ENCODE results near the gene BSND.

Gene BSND

GRCh38 chr1:55045430-55045829 lies 46.7 kb downstream of the BSND start:
- no peak for DNase-seq (ENCODE audit: low read depth in 2 of 2)

- no peak for DNase-seq (ENCODE audit: low read depth in 2 of 2)
Observed at GRCh38 chr1:55046871-55047270, 48.1 kb downstream of the BSND start.

- no peak for DNase-seq (ENCODE audit: low read depth in 2 of 2)
Observed at GRCh38 chr1:55047611-55048010, 48.9 kb downstream of the BSND start.

GRCh38 chr1:55048453-55049270 lies 49.9 kb downstream of the BSND start:
- DNase-seq (ENCODE audit: low read depth in 2 of 2): no peak

GRCh38 chr1:55049271-55049913 lies 50.7 kb downstream of the BSND start:
- DNase-seq (ENCODE audit: low read depth in 2 of 2): no peak

- no peak for DNase-seq (ENCODE audit: low read depth in 2 of 2)
Observed at GRCh38 chr1:55049914-55050278, 51.2 kb downstream of the BSND start.

- DNase-seq (ENCODE audit: low read depth in 2 of 2): peak in 1 of 2 experiments; percentile 21
Observed at GRCh38 chr1:55050283-55050682, 51.5 kb downstream of the BSND start.

- no peak for DNase-seq (ENCODE audit: low read depth in 2 of 2)
Observed at GRCh38 chr1:55051169-55051568, 52.4 kb downstream of the BSND start.

GRCh38 chr1:55051621-55052020 lies 52.9 kb downstream of the BSND start:
- no peak for DNase-seq (ENCODE audit: low read depth in 2 of 2)

GRCh38 chr1:55052221-55053142 lies 53.7 kb downstream of the BSND start:
- no peak for DNase-seq (ENCODE audit: low read depth in 2 of 2)

GRCh38 chr1:55053265-55053954 lies 54.7 kb downstream of the BSND start:
- DNase-seq (ENCODE audit: low read depth in 2 of 2): no peak

- DNase-seq (ENCODE audit: low read depth in 2 of 2): no peak
Observed at GRCh38 chr1:55054396-55054795, 55.7 kb downstream of the BSND start.

GRCh38 chr1:55055084-55055882 lies 56.5 kb downstream of the BSND start:
- DNase-seq (ENCODE audit: low read depth in 2 of 2): no peak

- no peak for DNase-seq (ENCODE audit: low read depth in 2 of 2)
Observed at GRCh38 chr1:55055951-55056631, 57.4 kb downstream of the BSND start.

- no peak for DNase-seq (ENCODE audit: low read depth in 2 of 2)
Observed at GRCh38 chr1:55056632-55056992, 57.9 kb downstream of the BSND start.

- no peak for DNase-seq (ENCODE audit: low read depth in 2 of 2)
Observed at GRCh38 chr1:55057270-55057955, 58.7 kb downstream of the BSND start.

GRCh38 chr1:55057956-55058298 lies 59.2 kb downstream of the BSND start:
- DNase-seq (ENCODE audit: low read depth in 2 of 2): no peak

GRCh38 chr1:55059302-55060132 lies 60.8 kb downstream of the BSND start:
- DNase-seq (ENCODE audit: low read depth in 2 of 2): no peak
